ENCODE results near the gene EDC4.
"Not testable (repeated sequence)": the region's sequence is repeated elsewhere in the genome, so short reads cannot be mapped to it uniquely, and the experiment has no call there.

EDC4 gene

DNA sequence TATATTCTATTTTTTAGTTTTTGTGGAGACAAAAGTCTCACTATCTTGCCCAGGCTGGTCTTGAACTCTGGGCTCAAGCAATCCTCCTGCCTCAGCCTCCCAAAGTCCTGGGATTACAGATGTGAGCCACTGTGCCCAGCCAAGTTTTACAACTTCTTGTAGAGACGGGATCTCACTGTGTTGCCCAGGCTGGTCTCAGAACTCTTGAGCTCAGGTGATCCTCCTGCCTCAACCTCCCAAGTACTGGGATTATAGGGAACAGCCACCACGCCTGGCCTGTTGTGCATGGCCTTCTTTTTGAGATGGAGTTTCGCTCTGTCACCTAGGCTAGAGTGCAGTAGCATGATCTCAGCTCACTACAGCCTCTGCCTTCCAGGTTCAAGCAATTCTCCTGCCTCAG is 19.2 kb upstream of the EDC4 start:
- DNase-seq (ENCODE audit: low read depth): no peak

DNA sequence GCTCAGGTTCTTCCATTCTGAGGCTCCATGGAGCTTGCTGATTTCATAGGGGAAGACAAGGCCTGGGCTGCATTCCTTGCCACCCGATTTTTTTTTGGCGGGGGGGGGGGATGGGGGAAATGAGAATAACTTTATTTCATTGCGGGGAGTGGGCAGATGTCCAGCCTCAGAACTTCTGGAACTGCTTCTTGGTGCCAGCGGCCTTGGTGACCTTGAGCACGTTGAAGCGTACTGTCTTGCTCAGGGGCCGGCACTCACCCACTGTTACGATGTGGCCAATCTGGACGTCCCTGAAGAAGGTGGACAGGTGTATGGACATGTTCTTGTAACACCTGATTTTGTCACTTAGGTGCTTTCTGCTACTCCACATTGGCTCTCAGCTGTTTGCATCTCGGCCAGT is 17.1 kb upstream of the EDC4 start:
- DNase-seq (ENCODE audit: low read depth): no peak

DNA sequence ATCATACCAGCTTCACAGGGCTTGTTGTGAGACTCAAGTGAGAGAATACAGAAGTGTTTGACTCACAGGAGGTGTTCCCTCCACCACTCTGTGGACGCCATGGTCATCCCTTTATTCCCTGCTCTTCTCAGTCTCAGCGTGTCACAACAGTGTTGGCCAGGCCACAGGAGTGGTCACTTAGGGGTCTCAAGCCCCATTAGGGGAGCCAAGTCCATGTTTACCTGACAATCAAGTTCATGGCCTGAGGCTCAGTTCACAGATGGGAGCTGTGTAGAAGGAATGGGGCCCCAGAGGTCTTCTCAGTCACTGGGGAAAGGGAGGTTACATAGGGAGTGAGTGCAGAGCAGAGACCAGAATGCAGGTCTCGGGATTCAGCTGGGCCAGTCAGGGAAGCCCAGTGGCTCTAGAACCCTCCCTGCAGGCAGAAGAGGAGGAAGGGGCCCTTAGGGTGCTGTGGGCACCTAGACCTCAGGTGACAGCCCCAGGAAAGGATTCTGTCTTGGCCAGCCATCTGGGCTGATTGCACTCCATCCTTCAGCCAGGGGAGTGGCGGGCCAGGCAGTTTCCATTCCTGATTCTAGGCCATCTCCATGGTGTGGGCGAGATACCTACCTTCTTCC is 15.8 kb upstream of the EDC4 start:
- DNase-seq (ENCODE audit: low read depth): no peak

DNA sequence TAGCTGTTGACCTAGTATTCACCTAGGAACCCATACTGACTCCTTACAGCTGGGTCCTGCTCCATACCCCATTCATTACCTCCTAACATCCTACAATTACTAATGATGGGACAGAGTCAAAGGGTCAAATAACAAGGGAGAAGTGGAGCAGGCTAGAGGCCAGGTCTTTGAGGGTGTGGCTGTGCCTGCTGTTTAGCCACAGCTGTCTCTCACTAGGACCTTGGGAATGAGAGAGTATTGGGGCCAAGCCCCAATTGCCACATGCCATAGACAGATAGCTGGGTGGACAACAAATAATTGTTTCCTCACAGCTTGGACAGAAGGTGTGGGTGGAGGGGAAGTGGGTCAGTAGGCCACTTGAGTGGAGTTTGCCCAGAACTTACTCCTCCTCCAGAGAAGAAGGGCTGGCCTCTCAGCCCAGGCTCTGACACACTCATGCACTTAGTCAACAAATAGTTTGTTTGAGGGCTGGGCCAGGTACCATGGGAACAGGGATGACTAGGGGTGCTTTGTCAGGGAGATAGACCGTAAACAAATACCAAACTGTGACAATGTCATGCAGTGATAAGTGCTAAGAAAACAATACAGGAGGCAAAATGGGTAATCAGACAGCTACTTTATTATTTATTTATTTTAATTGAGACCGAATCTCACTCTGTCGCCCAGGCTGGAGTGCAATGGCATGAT is 15.2 kb upstream of the EDC4 start:
- DNase-seq (ENCODE audit: low read depth): no peak

DNA sequence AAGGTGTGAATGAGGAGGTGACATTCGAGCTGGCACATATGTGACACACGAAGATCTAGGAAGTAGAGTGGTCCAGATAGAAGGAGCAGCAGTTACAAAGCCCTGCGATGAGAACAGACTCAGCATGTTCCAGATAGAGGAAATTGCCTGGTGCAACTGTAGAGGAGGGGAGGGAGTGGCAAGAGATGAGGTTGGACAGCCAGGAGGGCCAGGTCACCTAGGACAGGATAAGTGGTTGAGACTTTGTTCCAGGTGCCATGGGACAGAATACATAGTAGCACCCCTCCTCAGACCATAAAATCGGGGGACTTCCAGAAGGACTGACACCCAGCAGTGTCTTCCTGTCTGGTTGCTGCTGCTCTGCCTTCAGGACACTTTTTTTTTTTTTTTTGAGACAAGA is 14.4 kb upstream of the EDC4 start:
- no peak for DNase-seq (ENCODE audit: low read depth)

- no peak for DNase-seq (ENCODE audit: low read depth)
Observed at GRCh38 chr16:67860589-67861398, 12.1 kb upstream of the EDC4 start.

GRCh38 chr16:67861877-67862276 is 11.0 kb upstream of the EDC4 start:
- no peak for DNase-seq (ENCODE audit: low read depth)

GRCh38 chr16:67862623-67863583 is 9.9 kb upstream of the EDC4 start:
- no peak for DNase-seq (ENCODE audit: low read depth)

DNA sequence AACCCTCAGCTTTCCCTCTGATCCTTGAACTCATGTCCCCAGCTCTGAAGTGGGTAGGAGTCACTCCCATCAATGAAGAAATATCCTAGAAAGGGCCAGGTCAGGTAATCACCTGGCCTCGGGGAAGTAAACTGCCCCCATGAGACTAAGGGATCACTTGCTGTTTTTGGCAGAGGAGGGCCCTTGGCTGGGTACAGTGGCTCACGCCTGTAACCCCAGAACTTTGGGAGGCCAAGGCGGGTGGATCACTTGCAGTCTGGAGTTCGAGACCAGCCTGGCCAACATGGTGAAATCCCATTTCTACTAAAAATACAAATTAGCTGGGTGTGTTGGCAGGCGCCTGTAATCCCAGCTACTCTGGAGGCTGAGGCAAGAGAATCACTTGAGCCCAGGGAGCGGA is 8.8 kb upstream of the EDC4 start:
- not testable (repeated sequence) for DNase-seq (ENCODE audit: low read depth)

DNA sequence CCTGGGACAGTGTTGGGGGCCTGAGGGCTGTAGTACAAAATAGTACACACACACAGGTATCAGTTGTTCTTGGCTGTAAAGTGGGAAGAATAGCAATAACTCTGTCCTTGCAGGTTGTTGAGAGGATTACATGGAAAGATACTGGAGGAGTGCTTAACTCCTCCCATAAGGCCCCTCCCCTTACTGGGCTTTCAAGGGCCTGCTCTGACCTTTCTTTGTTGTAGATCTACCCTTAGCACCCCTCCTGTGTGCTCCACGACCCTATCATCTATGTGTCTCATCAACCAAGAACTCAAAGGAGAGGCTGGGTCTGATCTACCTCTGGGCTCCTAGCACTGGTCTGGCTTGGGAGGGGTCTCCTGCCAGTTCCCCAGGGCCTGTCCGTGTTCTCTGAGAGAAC is 8.3 kb upstream of the EDC4 start:
- no peak for DNase-seq (ENCODE audit: low read depth)

DNA sequence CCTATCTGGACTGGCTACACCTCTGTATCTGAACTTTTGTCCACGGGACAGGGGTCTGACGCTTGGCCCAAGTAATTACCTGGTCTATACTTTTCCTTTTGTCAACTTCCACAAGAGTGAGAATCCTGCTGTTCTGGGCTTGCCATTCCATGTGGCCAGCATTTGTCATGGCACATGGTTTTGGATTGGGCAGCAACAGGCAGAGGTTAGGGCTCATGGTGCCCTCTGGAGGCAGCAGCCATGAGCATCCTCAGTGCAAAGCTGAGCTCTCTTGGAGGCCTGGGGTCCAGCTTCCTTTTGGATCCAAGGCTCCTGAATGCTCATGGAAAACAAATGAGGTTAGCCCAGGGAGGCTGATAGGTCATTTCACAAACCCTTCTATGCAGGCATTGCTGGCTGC is 7.5 kb upstream of the EDC4 start:
- DNase-seq (ENCODE audit: low read depth): no peak

DNA sequence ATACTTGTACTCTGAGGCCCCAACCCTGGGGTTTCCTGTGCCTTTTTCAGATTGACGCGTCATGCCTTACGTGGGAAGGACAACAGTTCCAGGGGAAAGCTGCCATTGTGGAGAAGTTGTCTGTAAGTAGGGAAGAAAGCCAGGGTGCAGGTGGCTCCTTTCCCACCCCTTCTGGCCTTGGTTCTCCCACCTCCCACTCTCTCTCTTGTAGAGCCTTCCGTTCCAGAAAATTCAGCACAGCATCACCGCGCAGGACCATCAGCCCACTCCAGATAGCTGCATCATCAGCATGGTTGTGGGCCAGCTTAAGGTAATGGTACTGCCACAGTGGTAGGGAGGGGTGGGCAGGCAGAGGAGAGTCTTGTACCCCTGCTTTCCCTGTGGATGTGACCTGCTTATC is 4.6 kb upstream of the EDC4 start:
- DNase-seq (ENCODE audit: low read depth): no peak

GRCh38 chr16:67869653-67870052 is 3.2 kb upstream of the EDC4 start:
- no peak for DNase-seq (ENCODE audit: low read depth)

- DNase-seq (ENCODE audit: low read depth): no peak
Observed at GRCh38 chr16:67871256-67871655, 1.6 kb upstream of the EDC4 start.

DNA sequence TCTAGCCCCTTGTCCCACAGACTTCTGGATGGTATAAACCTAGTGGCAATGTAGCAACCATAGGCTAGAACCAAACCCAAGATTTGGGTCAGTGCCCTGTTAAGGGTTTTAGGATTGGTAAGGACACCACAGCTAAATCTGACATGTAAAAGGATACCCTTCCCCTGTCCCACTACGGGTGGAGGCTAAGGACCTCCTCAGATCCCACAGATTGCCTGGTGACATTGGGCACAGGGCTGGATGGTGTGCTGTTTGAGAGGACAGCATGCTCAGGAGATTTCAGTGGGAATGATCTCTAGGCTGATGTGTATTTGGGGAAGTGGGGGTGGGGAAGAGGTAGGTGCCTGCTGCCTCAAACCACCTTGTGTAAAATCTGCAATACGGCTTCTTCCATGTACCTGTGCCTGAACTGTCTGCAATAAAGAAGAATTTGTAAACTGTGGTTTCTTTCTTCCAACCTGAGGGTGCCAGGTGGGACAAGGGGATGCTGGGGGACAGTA is 671 bp upstream of the EDC4 start:
- DNase-seq (ENCODE audit: low read depth): no peak

GRCh38 chr16:67873435-67874370 is 851 bp downstream of the EDC4 start:
- DNase-seq (ENCODE audit: low read depth): no peak

- DNase-seq (ENCODE audit: low read depth): no peak
Observed at GRCh38 chr16:67874372-67874771, 1.5 kb downstream of the EDC4 start.

- DNase-seq (ENCODE audit: low read depth): no peak
Observed at GRCh38 chr16:67877064-67877463, 4.2 kb downstream of the EDC4 start.

DNA sequence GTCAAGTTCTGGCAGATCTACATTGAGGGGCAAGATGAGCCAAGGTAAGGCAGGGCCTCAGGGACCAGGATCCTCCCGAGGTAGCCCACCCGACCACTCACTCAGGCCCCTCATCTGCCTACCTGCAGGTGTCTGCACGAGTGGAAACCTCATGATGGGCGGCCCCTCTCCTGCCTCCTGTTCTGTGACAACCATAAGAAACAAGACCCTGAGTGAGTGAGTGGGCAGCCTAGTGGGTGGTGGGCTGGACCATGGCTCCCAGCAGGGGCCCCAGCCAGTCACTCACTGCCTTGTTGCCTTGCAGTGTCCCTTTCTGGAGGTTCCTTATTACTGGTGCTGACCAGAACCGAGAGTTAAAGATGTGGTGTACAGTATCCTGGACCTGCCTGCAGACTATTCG is 5.4 kb downstream of the EDC4 start:
- no peak for DNase-seq (ENCODE audit: low read depth)

DNA sequence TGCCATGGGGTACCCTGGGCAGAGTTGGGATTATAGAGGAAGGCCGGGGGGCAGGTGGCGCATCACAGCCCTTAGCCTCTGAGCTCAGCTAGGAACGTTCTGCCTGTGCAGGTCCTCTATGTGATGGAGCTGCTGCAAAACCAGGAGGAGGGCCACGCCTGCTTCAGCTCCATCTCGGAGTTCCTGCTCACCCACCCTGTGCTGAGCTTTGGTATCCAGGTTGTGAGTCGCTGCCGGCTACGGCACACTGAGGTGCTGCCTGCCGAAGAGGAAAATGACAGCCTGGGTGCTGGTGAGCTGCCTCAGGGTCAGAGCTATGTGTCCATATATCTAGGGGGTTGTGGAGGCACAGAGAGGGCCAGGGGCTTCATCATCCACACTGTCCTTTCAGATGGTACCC is 6.0 kb downstream of the EDC4 start:
- DNase-seq (ENCODE audit: low read depth): no peak

DNA sequence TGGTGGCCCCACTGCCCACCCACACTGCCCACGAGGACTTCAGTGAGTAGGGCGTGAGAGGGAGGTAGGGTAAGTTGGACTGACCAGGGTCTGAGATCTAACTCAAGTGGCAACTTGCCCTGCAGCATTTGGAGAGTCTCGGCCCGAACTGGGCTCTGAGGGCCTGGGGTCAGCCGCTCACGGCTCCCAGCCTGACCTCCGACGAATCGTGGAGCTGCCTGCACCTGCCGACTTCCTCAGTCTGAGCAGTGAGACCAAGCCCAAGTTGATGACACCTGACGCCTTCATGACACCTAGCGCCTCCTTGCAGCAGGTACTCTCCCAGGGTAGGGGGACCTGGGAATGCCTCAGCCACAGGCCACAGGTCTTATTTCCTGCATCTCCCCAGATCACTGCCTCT is 6.6 kb downstream of the EDC4 start:
- no peak for DNase-seq (ENCODE audit: low read depth)

All from stimulated activated CD8-positive, alpha-beta memory T cell treated with anti-CD3 and anti-CD28 coated beads, Interleukin-15, amount 100 ng/mL, for 1 hour (primary cell).